Mesothelial cell of epicardium (in vitro differentiated cells): Measurements from ENCODE around the gene TMEM269. TPM values are rescaled to one million over a fixed set of nuclear protein-coding genes. Genes with fewer than 3 reads are reported as not detected.

Experiments
- DNase-seq, 2 experiments: peaks; one replicate each; pipeline ENCODE4 v3.0.0; 2021; ENCODE audit warnings: low spot score in 2 of 2; ENCODE audit not compliant: unreplicated experiment in 2 of 2
- H3K27ac Mint-ChIP-seq: 2 replicates; pipeline ENCODE4 v1.8.0; 2021; ENCODE audit warnings: mixed read lengths
- H3K27me3 Mint-ChIP-seq: 2 replicates; pipeline ENCODE4 v1.8.0; 2021; ENCODE audit warnings: low read depth, mixed read lengths
- H3K36me3 Mint-ChIP-seq: 2 replicates; pipeline ENCODE4 v1.8.0; 2021; ENCODE audit warnings: mixed read lengths
- H3K4me1 Mint-ChIP-seq: 2 replicates; pipeline ENCODE4 v1.8.0; 2021; ENCODE audit warnings: mixed read lengths
- H3K4me3 Mint-ChIP-seq: 2 replicates; pipeline ENCODE4 v1.8.0; 2021; ENCODE audit warnings: mild to moderate bottlenecking, moderate library complexity, mixed read lengths
- H3K9me3 Mint-ChIP-seq: 2 replicates; pipeline ENCODE4 v1.8.0; 2021; ENCODE audit warnings: mixed read lengths
- total RNA-seq: library from RNA; stranded (reverse); gene quantifications from 3 replicates; pipeline ENCODE4 v1.2.1, GENCODE V29; 2021
- TF ChIP-seq, protein P1 (sequence below): fragments of 200-600 bp; sonication (generic); IDR thresholded peaks from one replicate; pipeline ENCODE4 v1.5.0; 2021; ENCODE audit warnings: antibody characterized with exemption; ENCODE audit not compliant: unreplicated experiment

Gene TMEM269
- total RNA-seq, 1 donor from 2014 or later: 0.98 TPM

- Mint-ChIP-seq H3K27ac (no peak overlapping the region), H3K9me3 (no peaks in the 10 kb centered on the region), H3K4me1 (peaks cover 7% of the 10 kb centered on the region), H3K36me3 (peaks cover 13% of the 10 kb centered on the region), H3K4me3 (no peak overlapping the region), H3K27me3 (no peaks in the 10 kb centered on the region)
- TF ChIP-seq, protein P1, sequence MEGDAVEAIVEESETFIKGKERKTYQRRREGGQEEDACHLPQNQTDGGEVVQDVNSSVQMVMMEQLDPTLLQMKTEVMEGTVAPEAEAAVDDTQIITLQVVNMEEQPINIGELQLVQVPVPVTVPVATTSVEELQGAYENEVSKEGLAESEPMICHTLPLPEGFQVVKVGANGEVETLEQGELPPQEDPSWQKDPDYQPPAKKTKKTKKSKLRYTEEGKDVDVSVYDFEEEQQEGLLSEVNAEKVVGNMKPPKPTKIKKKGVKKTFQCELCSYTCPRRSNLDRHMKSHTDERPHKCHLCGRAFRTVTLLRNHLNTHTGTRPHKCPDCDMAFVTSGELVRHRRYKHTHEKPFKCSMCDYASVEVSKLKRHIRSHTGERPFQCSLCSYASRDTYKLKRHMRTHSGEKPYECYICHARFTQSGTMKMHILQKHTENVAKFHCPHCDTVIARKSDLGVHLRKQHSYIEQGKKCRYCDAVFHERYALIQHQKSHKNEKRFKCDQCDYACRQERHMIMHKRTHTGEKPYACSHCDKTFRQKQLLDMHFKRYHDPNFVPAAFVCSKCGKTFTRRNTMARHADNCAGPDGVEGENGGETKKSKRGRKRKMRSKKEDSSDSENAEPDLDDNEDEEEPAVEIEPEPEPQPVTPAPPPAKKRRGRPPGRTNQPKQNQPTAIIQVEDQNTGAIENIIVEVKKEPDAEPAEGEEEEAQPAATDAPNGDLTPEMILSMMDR: no peak
- DNase-seq: no peak
Measured at GRCh38 chr1:42838482-42839190, 53.8 kb downstream of the TMEM269 start.

- TF ChIP-seq, protein P1: no peak
- no peak for DNase-seq
- Mint-ChIP-seq H3K4me1 (peaks cover 8% of the 10 kb centered on the region), H3K27me3 (no peaks in the 10 kb centered on the region), H3K4me3 (no peak overlapping the region), H3K9me3 (no peaks in the 10 kb centered on the region), H3K27ac (no peak overlapping the region), H3K36me3 (peaks cover 10% of the 10 kb centered on the region)
Measured at GRCh38 chr1:42841010-42841409, 56.2 kb downstream of the TMEM269 start.

GRCh38 chr1:42841440-42842147 lies 56.8 kb downstream of the TMEM269 start:
- TF ChIP-seq, protein P1: no peak

DNA sequence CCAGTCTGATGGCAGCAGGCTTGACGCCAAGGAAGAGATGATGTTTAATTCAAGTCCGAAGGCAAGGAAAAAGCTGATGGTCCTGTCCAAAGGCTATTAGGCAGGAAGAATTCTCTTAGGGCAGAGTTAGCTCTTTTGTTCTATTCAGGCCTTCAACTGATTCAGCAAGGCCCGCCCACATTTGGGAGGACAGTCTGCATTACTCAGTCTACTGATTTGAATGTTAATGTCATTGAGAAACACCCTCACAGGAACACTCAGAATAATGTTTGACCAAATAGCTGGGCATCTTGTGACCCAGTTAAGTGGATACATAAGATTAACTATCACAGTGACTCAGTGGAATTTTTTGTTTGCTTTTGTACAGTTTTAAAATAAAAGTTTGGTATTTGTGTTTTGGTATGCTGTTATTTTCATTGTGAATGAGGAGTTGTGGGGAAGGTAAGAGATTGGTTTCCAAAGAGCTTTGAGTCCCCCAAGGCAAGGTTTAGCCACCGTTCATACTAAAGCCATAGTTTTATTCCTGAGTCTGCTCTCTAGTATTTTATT lies 59.9 kb downstream of the TMEM269 start:
- no peak overlapping the region for H3K4me3 Mint-ChIP-seq
- H3K27ac Mint-ChIP-seq: no peak overlapping the region
- peaks cover 19% of the 10 kb centered on the region for H3K36me3 Mint-ChIP-seq
- H3K27me3 Mint-ChIP-seq: no peaks in the 10 kb centered on the region
- DNase-seq: no peak
- TF ChIP-seq, protein P1: no peak
- peaks cover under 1% of the 10 kb centered on the region for H3K9me3 Mint-ChIP-seq
- H3K4me1 Mint-ChIP-seq: peaks cover 20% of the 10 kb centered on the region

More at GRCh38 chr1:42841440-42842147, 56.8 kb downstream of the TMEM269 start:
- Mint-ChIP-seq H3K4me3 (no peak overlapping the region), H3K9me3 (no peaks in the 10 kb centered on the region), H3K4me1 (peaks cover 10% of the 10 kb centered on the region), H3K27me3 (no peaks in the 10 kb centered on the region), H3K36me3 (peaks cover 8% of the 10 kb centered on the region), H3K27ac (no peak overlapping the region)
- DNase-seq: no peak

DNA sequence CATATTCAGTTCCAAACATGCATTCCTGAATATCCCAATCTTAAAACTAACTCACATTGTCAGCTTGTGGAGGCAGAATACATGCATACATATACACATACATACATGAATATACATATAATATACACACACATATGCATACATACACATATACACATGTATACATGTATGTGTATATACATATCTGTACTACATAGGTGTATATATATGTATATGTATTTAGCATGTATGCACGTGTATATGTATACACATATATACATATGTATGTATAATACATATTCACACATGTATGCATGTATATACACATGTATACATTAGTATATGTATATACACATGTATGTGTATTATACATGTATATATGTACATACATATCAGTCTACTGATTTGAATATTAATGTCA lies 60.4 kb downstream of the TMEM269 start:
- peaks cover 23% of the 10 kb centered on the region for H3K36me3 Mint-ChIP-seq
- no peak overlapping the region for H3K4me3 Mint-ChIP-seq
- H3K9me3 Mint-ChIP-seq: peaks cover 4% of the 10 kb centered on the region
- DNase-seq: no peak
- H3K27me3 Mint-ChIP-seq: no peaks in the 10 kb centered on the region
- no peak overlapping the region for H3K27ac Mint-ChIP-seq
- TF ChIP-seq, protein P1: no peak
- H3K4me1 Mint-ChIP-seq: peaks cover 20% of the 10 kb centered on the region
